ENCODE results near the gene GSG1. TPM values are rescaled to one million over a fixed set of nuclear protein-coding genes. Genes with fewer than 3 reads are reported as not detected.
"Not testable (repeated sequence)": the region's sequence is repeated elsewhere in the genome, so short reads cannot be mapped to it uniquely, and the experiment has no call there.

Gene GSG1
- total RNA-seq, 1 experiment from 2014 or later: 0.32 TPM

GRCh38 chr12:13093191-13093847 is 10.1 kb downstream of the GSG1 start:
- Histone ChIP-seq H3K4me3 (no peak overlapping the region), H3K27ac (no peak overlapping the region), H3K9me3 (replicated peaks) (no peaks in the 10 kb centered on the region), H3K36me3 (no peaks in the 10 kb centered on the region), H3K27me3 (replicated peaks) (no peaks in the 10 kb centered on the region), H3K4me1 (replicated peaks) (peaks cover 39% of the 10 kb centered on the region)
- no peak for DNase-seq (ENCODE audit: low read depth in 1 of 2, low spot score in 2 of 2)

GRCh38 chr12:13091832-13092231 is 11.6 kb downstream of the GSG1 start:
- H3K9me3 ChIP-seq (replicated peaks): no peaks in the 10 kb centered on the region
- no peak overlapping the region for H3K27ac ChIP-seq
- DNase-seq (ENCODE audit: low read depth in 1 of 2, low spot score in 2 of 2): no peak
- H3K36me3 ChIP-seq: no peaks in the 10 kb centered on the region
- H3K27me3 ChIP-seq (replicated peaks): no peaks in the 10 kb centered on the region
- H3K4me1 ChIP-seq (replicated peaks): peaks cover 31% of the 10 kb centered on the region
- no peak overlapping the region for H3K4me3 ChIP-seq

- no peaks in the 10 kb centered on the region for H3K9me3 ChIP-seq (replicated peaks)
Observed at GRCh38 chr12:13090054-13090453, 13.4 kb downstream of the GSG1 start.

GRCh38 chr12:13088496-13088895 is 15.0 kb downstream of the GSG1 start:
- H3K4me3 ChIP-seq: no peak overlapping the region
- peaks cover 4% of the 10 kb centered on the region for H3K4me1 ChIP-seq (replicated peaks)
- H3K36me3 ChIP-seq: no peaks in the 10 kb centered on the region
- H3K27ac ChIP-seq: no peak overlapping the region
- H3K27me3 ChIP-seq (replicated peaks): no peaks in the 10 kb centered on the region
- 0 out of 2 replicates have a peak, but pooled peaks cover 4% of the 10 kb centered on the region for H3K9me3 ChIP-seq (replicated peaks)
- no peak for DNase-seq (ENCODE audit: low read depth in 1 of 2, low spot score in 2 of 2)

More at GRCh38 chr12:13090054-13090453, 13.4 kb downstream of the GSG1 start:
- Histone ChIP-seq H3K4me1 (replicated peaks) (peaks cover 20% of the 10 kb centered on the region), H3K27ac (no peak overlapping the region), H3K27me3 (replicated peaks) (no peaks in the 10 kb centered on the region), H3K36me3 (no peaks in the 10 kb centered on the region), H3K4me3 (no peak overlapping the region)
- DNase-seq (ENCODE audit: low read depth in 1 of 2, low spot score in 2 of 2): no peak

GRCh38 chr12:13087766-13088165 is 15.7 kb downstream of the GSG1 start:
- Histone ChIP-seq H3K27ac (no peak overlapping the region), H3K4me1 (replicated peaks) (peaks cover 6% of the 10 kb centered on the region), H3K36me3 (no peaks in the 10 kb centered on the region), H3K27me3 (replicated peaks) (no peaks in the 10 kb centered on the region), H3K9me3 (replicated peaks) (0 out of 2 replicates have a peak, but pooled peaks cover 4% of the 10 kb centered on the region), H3K4me3 (no peak overlapping the region)
- DNase-seq (ENCODE audit: low read depth in 1 of 2, low spot score in 2 of 2): no peak

DNA sequence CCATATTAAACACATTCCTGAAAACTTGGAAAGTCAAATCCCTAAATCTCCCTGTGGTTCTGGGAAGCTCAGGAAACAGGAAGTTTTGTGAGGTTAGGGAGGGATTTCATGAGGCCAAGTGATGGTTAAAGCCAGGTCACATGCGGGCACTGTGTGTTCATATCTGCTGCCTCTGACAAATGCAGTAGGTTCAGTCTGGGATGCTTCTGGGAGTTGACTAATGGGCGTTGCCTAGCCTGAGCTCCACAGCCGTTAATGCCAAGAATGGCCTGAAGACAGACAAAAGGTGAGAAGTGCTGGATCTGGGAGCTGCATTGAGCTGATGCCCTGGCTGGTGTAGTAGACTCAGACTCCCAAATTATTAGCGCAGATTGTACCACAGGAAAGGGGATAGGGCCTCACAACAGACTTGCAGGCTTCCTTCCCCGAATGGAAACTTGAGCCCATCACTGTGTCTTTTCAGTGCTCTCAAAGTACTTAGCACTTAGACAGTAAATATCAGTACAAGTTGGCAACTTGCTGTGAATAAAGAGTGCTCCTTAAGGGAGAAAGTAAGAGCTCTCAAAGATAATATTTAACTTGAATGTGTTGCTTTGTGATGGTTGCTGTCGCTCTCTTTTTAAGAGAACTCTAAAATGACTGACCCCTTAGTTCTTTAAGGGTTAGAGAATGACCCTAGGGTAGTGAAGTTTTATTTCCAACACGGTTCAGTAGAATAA is 17.3 kb downstream of the GSG1 start:
- Histone ChIP-seq H3K36me3 (no peaks in the 10 kb centered on the region), H3K27me3 (replicated peaks) (no peaks in the 10 kb centered on the region), H3K27ac (no peak overlapping the region), H3K4me1 (replicated peaks) (peaks cover 8% of the 10 kb centered on the region), H3K9me3 (replicated peaks) (0 out of 2 replicates have a peak, but pooled peaks cover 4% of the 10 kb centered on the region), H3K4me3 (no peak overlapping the region)
- DNase-seq (ENCODE audit: low read depth in 1 of 2, low spot score in 2 of 2): no peak

- H3K4me3 ChIP-seq: no peak overlapping the region
- H3K4me1 ChIP-seq (replicated peaks): peaks cover 8% of the 10 kb centered on the region
- no peak for DNase-seq (ENCODE audit: low read depth in 1 of 2, low spot score in 2 of 2)
- H3K9me3 ChIP-seq (replicated peaks): 0 out of 2 replicates have a peak, but pooled peaks cover 4% of the 10 kb centered on the region
- H3K27me3 ChIP-seq (replicated peaks): no peaks in the 10 kb centered on the region
- H3K27ac ChIP-seq: no peak overlapping the region
- no peaks in the 10 kb centered on the region for H3K36me3 ChIP-seq
Observed at GRCh38 chr12:13084898-13085640, 18.4 kb downstream of the GSG1 start.

GRCh38 chr12:13083638-13084037 is 19.8 kb downstream of the GSG1 start:
- not testable (repeated sequence) for DNase-seq (ENCODE audit: low read depth in 1 of 2, low spot score in 2 of 2); H3K9me3 ChIP-seq (replicated peaks); H3K36me3 ChIP-seq; H3K27ac ChIP-seq; H3K4me1 ChIP-seq (replicated peaks); H3K27me3 ChIP-seq (replicated peaks); H3K4me3 ChIP-seq

DNA sequence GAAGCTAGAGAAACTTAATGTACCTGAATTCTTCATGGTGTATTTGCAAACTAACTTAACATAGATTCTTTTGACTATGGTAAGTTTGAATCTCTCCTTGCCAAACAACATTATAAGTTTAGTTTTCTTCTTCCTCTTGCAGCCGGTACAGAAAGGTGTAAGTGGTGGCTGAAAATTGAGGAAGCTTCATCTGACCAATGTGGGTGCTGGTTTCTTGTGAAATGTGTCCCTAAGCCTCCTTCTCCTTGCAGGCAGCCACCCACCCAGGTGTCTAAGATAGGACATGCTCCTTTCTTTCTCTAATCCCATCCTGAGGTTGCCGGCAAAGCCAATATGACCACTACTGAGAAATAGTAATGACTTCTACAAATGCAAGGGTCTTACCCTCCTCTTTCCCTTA is 20.6 kb downstream of the GSG1 start:
- DNase-seq (ENCODE audit: low read depth in 1 of 2, low spot score in 2 of 2): no peak
- H3K27me3 ChIP-seq (replicated peaks): no peaks in the 10 kb centered on the region

DNA sequence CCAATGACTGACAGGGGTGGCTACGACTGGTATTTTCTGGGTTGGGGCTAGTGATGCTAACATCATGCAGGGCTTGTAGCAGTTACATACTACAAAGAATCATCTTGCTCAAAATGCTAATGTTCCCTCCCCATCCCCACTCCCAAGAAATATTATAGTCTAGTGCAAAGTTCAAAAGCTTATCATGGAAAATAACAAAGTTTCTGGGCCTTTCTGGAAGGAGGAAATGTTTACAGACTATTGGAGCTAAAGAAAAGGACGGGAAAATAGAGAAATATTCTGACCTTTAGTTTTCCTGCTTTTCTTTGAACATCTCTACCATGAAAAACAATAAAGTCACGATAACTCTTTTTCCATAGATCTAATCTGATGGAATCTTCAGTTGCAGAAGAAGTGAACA is 23.2 kb downstream of the GSG1 start:
- Histone ChIP-seq H3K27ac (no peak overlapping the region), H3K4me1 (replicated peaks) (peaks cover 8% of the 10 kb centered on the region), H3K36me3 (no peaks in the 10 kb centered on the region), H3K27me3 (replicated peaks) (no peaks in the 10 kb centered on the region), H3K9me3 (replicated peaks) (0 out of 2 replicates have a peak, but pooled peaks cover 4% of the 10 kb centered on the region), H3K4me3 (no peak overlapping the region)
- DNase-seq (ENCODE audit: low read depth in 1 of 2, low spot score in 2 of 2): no peak

More for the DNA sequence above, 20.6 kb downstream of the GSG1 start:
- no peaks in the 10 kb centered on the region for H3K36me3 ChIP-seq
- peaks cover 8% of the 10 kb centered on the region for H3K4me1 ChIP-seq (replicated peaks)
- no peak overlapping the region for H3K27ac ChIP-seq
- H3K9me3 ChIP-seq (replicated peaks): 0 out of 2 replicates have a peak, but pooled peaks cover 4% of the 10 kb centered on the region
- H3K4me3 ChIP-seq: no peak overlapping the region

GRCh38 chr12:13079440-13079906 is 24.0 kb downstream of the GSG1 start:
- Histone ChIP-seq H3K36me3 (no peaks in the 10 kb centered on the region), H3K9me3 (replicated peaks) (0 out of 2 replicates have a peak, but pooled peaks cover 3% of the 10 kb centered on the region), H3K27me3 (replicated peaks) (no peaks in the 10 kb centered on the region), H3K27ac (no peak overlapping the region), H3K4me3 (no peak overlapping the region), H3K4me1 (replicated peaks) (peaks cover 8% of the 10 kb centered on the region)
- no peak for DNase-seq (ENCODE audit: low read depth in 1 of 2, low spot score in 2 of 2)

GRCh38 chr12:13075786-13076570 is 27.5 kb downstream of the GSG1 start:
- H3K27ac ChIP-seq: no peak overlapping the region
- no peaks in the 10 kb centered on the region for H3K4me1 ChIP-seq (replicated peaks)
- H3K36me3 ChIP-seq: no peaks in the 10 kb centered on the region
- no peaks in the 10 kb centered on the region for H3K9me3 ChIP-seq (replicated peaks)
- no peak for DNase-seq (ENCODE audit: low read depth in 1 of 2, low spot score in 2 of 2)
- H3K27me3 ChIP-seq (replicated peaks): no peaks in the 10 kb centered on the region
- H3K4me3 ChIP-seq: no peak overlapping the region

DNA sequence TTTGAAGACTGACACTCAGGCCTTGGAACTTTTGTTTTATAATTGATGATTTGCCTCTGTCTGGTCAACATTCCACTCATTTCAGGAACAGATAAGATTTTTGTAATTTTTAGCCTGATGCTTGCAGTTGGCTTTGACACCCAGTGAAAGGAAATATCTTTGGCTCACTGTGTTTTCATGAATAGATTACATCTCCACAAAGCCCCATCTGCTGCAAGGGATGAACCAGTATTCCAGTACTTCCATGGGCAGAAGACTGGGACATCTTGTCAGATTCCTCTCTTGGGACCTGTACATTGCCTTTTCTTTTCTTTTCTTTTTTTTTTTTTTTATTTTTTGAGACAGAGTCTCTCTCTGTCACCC is 28.4 kb downstream of the GSG1 start:
- Histone ChIP-seq H3K27me3 (replicated peaks) (no peaks in the 10 kb centered on the region), H3K36me3 (no peaks in the 10 kb centered on the region), H3K9me3 (replicated peaks) (no peaks in the 10 kb centered on the region), H3K4me3 (no peak overlapping the region), H3K4me1 (replicated peaks) (no peaks in the 10 kb centered on the region), H3K27ac (no peak overlapping the region)
- no peak for DNase-seq (ENCODE audit: low read depth in 1 of 2, low spot score in 2 of 2)
